PC-3 (cell line): ENCODE data around the gene SNED1.

Source experiments
- CTCF ChIP-seq: fragments of 300-600 bp; sonication (generic); conservative IDR thresholded peaks from 2 replicates; pipeline ENCODE4 v1.5.1; 2017; ENCODE audit warnings: antibody characterized with exemption, low read depth, mild to moderate bottlenecking, low read length
- EZH2phosphoT487 ChIP-seq: fragments of 300-600 bp; sonication (generic); IDR thresholded peaks from 2 replicates; pipeline ENCODE4 v1.6.1; 2018; ENCODE audit warnings: mild to moderate bottlenecking, antibody characterized with exemption, low read length, borderline replicate concordance

DNA sequence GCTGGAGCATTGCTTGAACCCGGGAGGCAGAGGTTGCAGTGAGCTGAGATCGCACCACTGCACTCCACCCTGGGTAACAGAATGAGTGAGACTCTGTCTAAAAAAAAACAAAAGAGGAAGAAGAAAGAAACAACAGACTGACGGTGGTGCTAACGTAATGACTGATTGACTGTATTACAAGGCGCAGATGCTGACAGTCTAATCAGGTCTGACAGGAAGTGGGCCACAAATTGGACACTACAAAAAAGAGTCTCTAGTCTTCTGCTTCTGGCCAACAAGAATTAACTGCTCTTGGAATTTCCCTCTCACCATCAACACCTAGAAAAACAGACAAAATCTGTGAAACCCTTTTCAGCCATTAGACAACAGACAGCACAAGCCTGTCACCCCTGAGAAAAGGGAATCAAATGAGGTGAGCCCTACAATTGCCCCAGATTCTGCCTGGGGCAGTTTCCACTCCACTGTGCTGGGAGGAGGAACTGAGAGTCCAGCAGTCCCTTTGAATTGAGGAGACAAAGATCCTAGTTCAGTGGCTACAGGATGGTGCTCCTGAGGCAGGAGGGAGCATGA is 43.3 kb downstream of the SNED1 start:
- TF ChIP-seq CTCF = no peak
- no peak for TF ChIP-seq EZH2phosphoT487
